Hepatocyte (in vitro differentiated cells): ENCODE data around the gene ROR1.

Source experiments
- CTCF ChIP-seq: fragments of 200-600 bp; sonication (generic); IDR thresholded peaks from 2 replicates; pipeline ENCODE4 v1.5.1; 2016; ENCODE audit warnings: antibody characterized with exemption, mild to moderate bottlenecking; ENCODE audit not compliant: poor library complexity
- EZH2 ChIP-seq: fragments of 200-600 bp; sonication (generic); IDR thresholded peaks from 2 replicates; pipeline ENCODE4 v1.6.1; 2016; ENCODE audit warnings: antibody characterized with exemption, mild to moderate bottlenecking, borderline replicate concordance
- EZH2phosphoT487 ChIP-seq: fragments of 200-600 bp; sonication (generic); IDR thresholded peaks from one replicate; pipeline ENCODE4 v1.6.1; 2018; ENCODE audit warnings: antibody characterized with exemption, mild to moderate bottlenecking, low read depth, moderate library complexity; ENCODE audit not compliant: unreplicated experiment, severe bottlenecking

- TF ChIP-seq CTCF (no peak), EZH2phosphoT487 (no peak), EZH2 (no peak)
Measured at GRCh38 chr1:64223329-64224151, 449.7 kb downstream of the ROR1 start.
